HG02678 (cell line): ENCODE results near the gene SGMS1.
"Not testable (repeated sequence)": the region's sequence is repeated elsewhere in the genome, so short reads cannot be mapped to it uniquely, and the experiment has no call there.

ENCODE experiments used
- ATAC-seq: cut with Tn5 transposase; IDR thresholded peaks from one replicate; pipeline ENCODE4 v1.9.1; 2021; ENCODE audit warnings: mild to moderate bottlenecking, moderate library complexity; ENCODE audit not compliant: unreplicated experiment

Gene SGMS1

GRCh38 chr10:50387732-50388073 is 236.1 kb downstream of the SGMS1 start:
- ATAC-seq: peak; percentile 52

- no peak for ATAC-seq
These were observed 236.6 kb downstream of the SGMS1 start for GRCh38 chr10:50387007-50387731.

- ATAC-seq: no peak
These were observed 238.1 kb downstream of the SGMS1 start for GRCh38 chr10:50385624-50386023.

DNA sequence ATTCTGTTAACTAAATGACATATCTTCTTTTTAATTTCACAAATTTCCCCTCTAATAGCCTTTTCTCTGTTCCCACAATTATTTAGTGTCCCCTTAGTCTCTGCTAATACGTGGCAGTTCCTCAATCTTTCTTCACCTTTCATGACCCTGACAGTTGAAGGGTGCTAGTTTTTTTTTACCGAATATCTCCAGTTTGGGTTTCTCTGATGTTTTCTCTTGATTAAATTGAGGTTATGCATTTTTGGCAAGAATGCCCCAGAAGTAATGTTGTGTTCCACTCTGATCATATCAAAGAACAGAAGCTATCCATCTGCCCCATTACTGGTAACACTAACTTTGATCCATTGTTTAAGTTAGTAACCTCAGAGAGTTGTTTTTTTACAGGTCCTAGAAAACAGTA is 238.9 kb downstream of the SGMS1 start:
- no peak for ATAC-seq

GRCh38 chr10:50384238-50384637 is 239.5 kb downstream of the SGMS1 start:
- ATAC-seq: no peak

- no peak for ATAC-seq
These were observed 241.2 kb downstream of the SGMS1 start for GRCh38 chr10:50382576-50383023.

GRCh38 chr10:50381642-50382041 is 242.1 kb downstream of the SGMS1 start:
- ATAC-seq: no peak

DNA sequence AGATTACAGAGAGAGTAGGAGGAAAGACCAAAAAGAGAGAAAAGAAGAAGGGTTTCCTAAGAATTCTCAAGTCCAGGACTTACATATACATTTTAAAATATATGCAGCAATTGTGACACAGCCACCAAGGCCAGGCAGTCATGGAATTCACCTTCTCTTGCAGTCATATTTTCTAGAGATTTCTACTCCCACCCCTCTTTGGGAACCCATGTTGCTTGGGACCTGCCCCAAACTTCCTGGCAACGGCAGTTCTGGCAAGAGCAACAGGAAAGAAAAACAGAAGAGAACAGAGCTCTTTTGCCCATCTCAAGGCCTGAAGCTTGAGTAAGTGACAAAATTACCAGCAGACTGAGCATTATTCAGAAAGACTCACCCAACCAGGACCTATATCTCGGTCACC is 244.1 kb downstream of the SGMS1 start:
- ATAC-seq: no peak

DNA sequence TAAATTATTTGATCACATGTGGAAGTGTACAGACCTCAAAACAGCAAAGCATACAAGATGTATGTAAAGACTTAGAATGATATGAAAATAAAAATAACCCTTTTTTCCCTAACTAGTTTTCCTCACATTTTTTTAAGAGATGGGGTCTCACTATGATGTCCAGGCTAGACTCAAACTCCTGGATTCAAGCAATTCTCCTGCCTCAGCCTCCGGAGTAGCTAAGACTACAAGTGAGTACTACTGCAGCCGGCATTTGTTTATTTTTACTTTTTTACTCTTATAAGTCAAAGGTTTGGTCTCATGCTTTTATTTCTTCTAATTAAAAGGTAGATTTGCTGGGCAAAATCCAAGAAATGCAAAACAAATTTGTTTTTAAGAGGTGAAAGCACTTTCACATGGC is 248.0 kb downstream of the SGMS1 start:
- no peak for ATAC-seq

GRCh38 chr10:50375051-50375452 is 248.7 kb downstream of the SGMS1 start:
- no peak for ATAC-seq

GRCh38 chr10:50373821-50374501 is 249.8 kb downstream of the SGMS1 start:
- ATAC-seq: no peak

DNA sequence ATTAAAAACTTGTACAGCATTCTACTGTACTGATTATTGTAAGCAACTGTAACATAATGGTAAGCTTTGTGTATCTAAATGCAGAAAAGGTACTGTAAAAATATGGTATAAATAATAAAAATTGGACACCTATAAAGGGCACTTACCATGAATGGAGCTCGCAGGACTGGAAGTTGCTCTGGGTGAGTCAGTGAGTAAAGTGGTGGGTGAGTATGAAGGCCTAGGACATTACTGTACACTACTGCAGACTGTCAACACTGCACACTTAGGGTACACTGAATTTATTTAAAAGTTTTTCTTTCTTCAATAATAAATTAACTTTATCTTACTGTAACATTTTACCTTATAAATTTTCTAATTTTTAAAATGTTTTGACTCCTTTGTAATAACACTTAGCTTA is 253.8 kb downstream of the SGMS1 start:
- no peak for ATAC-seq

GRCh38 chr10:50367732-50368131 is 256.0 kb downstream of the SGMS1 start:
- ATAC-seq: no peak

DNA sequence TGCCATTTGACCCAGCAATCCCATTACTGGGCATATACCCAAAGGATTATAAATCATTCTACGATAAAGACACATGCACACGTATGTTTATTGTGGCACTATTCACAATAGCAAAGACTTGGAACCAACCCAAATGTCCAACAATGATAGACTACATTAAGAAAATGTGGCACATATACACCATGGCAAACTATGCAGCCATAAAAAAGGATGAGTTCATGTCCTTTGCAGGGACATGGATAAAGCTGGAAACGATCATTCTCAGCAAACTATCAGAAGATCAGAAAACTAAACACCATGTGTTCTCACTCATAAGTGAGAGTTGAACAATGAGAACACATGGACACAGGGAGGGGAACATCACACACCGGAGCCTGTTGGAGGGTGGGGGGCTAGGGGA is 257.3 kb downstream of the SGMS1 start:
- not testable (repeated sequence) for ATAC-seq

GRCh38 chr10:50364730-50365129 is 259.0 kb downstream of the SGMS1 start:
- not testable (repeated sequence) for ATAC-seq

GRCh38 chr10:50362547-50363125 is 261.1 kb downstream of the SGMS1 start:
- peak; percentile 77 for ATAC-seq

- no peak for ATAC-seq
These were observed 261.8 kb downstream of the SGMS1 start for GRCh38 chr10:50361946-50362345.

DNA sequence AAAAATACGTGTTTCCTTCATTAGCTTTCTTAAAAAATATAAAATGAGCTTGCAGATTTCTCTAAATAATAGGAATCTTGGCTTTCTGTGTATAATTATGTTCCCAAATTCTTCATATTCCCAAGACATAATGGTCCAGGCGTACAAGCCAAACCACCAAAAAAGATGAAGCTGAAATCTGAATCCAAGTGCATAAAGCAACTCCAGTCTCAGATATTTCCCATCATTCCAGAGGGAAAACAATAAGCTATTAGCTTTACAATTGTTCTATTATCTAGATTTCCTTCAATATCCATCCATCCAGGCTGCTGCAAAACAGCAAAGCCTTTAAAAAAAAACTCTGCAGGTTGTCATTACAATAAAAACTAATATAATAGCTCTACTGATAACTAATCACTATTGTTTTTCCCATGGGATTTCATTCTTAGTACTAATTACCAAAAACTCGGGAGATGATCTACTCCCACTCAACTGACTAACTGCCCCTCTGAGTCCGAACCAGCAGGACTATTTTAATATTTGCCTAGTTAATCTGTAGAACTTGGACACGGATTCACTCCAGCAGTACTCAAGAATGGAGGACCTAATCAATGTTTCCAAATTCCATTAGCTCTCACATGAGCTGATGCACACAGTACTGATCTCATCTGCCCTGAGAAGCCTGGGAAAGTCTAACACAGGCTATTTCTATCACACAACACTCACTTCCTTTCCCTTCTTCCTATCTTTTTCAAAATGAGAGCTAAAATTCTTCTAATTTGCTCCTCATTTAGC is 263.5 kb downstream of the SGMS1 start:
- no peak for ATAC-seq

DNA sequence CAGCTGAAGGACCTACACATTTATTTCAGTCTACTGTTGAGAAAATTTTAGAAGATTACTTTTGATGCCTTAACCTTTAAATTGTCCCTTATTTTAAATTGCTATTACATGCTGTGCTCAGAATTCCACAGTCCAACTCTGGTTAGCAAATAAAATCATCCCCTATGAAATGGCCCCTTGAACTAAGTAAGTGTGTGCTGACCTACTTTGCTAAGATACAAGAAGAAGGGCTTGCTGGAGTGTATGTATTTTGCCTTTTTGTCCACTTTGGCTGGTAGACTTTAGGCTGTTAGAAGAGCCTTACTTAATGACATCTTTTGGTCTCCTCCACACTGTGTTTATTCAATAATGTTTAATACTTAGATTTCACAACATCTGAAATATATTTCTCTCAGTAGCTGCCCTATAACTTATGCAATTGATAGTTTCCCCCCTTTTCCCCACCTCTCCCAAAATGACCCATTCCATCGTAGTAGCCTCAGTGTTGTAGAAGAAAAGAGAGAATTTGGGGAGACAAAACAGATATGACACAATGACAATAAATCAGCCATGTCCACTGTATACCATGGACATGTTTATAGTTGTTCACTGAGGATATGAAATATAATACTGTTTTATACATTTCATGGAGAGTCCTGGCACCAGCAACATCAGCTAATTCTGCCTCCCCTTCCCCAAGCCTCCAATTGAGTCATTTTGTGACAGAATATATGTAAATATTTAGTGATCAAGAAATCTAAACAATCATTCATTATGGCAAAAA is 264.6 kb downstream of the SGMS1 start:
- no peak for ATAC-seq

DNA sequence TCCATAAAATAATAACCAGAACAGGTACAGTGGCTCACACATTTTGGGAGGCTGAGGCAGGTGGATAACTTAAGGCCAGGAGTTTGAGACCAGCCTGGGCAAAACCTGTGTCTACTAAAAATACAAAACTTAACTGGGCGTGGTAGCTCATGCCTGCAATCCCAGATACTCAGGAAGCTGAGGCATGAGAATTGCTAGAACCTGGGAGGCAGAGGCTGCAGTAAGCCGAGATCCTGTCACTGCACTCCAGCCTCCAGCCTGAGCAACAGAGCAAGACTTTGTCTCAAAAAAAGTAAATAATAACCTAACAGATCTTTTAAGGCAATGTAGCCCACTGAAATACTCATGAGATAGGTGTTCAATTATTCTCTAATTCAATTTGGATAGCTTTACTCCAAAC is 265.3 kb downstream of the SGMS1 start:
- ATAC-seq: no peak

DNA sequence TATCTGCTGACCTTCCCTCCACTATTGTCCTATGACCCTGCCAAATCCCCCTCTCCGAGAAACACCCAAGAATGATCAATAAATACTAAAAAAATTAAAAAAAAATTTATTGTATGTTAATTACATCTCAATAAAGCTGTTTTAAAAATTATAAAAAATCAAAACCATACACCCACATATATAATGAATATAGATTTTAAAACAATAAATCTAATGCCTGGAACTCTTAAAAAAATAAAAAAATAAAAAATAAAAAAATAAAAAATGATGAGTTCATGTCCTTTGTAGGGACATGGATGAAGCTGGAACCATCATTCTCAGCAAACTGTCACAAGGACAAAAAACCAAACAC is 267.3 kb downstream of the SGMS1 start:
- not testable (repeated sequence) for ATAC-seq
